Stimulated activated naive B cell treated with anti-CD40 and anti-IgM and Interleukin-4, amounts not matched to agents 10 μg/mL and 1 μg/mL and 100 μg/mL, for 72 hours (primary cell): ENCODE measurements around the gene LOXL1.

ENCODE experiments used
- ATAC-seq, 2 donors: fragments of 150-1000 bp; cut with Tn5 transposase; replicated peaks; 2 replicates each; pipeline ENCODE4 v1.10.0; 2021; ENCODE audit warnings: moderate library complexity in 1 of 2
- DNase-seq: peaks from one replicate; pipeline ENCODE4 v3.0.0; 2021
- H3K27ac Mint-ChIP-seq: one replicate; pipeline ENCODE4 v1.8.0; 2022; ENCODE audit warnings: mild to moderate bottlenecking, mixed read lengths
- H3K27me3 Mint-ChIP-seq, 2 donors: one replicate each; pipeline ENCODE4 v1.8.0; 2022; ENCODE audit warnings: mixed read lengths in 2 of 2
- H3K36me3 Mint-ChIP-seq, 2 donors: one replicate each; pipeline ENCODE4 v1.8.0; 2022; ENCODE audit warnings: mixed read lengths in 2 of 2, mild to moderate bottlenecking in 1 of 2
- H3K4me1 Mint-ChIP-seq, 2 donors: one replicate each; pipeline ENCODE4 v1.8.0; 2022; ENCODE audit warnings: mixed read lengths in 2 of 2, mild to moderate bottlenecking in 1 of 2
- H3K4me3 Mint-ChIP-seq, 2 donors: one replicate each; pipeline ENCODE4 v1.8.0; 2022; ENCODE audit warnings: mild to moderate bottlenecking in 2 of 2, mixed read lengths in 2 of 2, moderate library complexity in 1 of 2
- H3K9me3 Mint-ChIP-seq, 2 donors: one replicate each; pipeline ENCODE4 v1.8.0; 2022; ENCODE audit warnings: mixed read lengths in 2 of 2, mild to moderate bottlenecking in 1 of 2

Gene LOXL1, protein sequence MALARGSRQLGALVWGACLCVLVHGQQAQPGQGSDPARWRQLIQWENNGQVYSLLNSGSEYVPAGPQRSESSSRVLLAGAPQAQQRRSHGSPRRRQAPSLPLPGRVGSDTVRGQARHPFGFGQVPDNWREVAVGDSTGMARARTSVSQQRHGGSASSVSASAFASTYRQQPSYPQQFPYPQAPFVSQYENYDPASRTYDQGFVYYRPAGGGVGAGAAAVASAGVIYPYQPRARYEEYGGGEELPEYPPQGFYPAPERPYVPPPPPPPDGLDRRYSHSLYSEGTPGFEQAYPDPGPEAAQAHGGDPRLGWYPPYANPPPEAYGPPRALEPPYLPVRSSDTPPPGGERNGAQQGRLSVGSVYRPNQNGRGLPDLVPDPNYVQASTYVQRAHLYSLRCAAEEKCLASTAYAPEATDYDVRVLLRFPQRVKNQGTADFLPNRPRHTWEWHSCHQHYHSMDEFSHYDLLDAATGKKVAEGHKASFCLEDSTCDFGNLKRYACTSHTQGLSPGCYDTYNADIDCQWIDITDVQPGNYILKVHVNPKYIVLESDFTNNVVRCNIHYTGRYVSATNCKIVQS

DNA sequence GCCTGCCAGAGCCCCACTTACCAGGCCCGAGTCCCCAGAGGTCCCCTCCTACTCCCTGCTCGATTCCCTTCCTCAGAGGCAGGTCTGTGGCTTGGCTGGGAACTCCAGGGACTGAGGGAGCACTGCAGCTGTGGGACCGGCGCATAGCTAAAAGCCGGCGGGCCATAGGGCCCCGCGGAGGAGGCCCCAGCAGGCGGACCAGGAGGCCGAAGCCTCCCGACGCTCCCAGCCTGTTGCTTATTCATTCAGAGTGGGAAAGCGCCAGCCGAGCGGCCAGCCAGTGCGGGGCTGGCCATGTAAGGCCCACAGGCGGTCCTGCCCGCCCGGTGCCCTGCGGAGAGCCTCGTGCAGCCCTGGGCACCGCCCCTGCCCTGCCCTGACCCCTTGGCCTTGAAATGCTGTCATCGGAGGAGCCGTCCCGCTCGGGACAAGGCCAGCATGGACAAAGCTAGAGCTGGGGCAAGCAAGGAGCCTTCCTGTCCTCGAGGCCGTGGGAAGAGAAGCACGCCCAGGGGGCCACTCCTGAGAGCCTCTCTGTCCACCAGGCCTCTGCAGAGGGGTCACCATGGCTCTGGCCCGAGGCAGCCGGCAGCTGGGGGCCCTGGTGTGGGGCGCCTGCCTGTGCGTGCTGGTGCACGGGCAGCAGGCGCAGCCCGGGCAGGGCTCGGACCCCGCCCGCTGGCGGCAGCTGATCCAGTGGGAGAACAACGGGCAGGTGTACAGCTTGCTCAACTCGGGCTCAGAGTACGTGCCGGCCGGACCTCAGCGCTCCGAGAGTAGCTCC is at the start of gene LOXL1:
Gene LOXL1 (plus strand): TSS at position 244 of the 784 bp plus-strand sequence. CDS start 322 bp downstream, at position 566.
- no peak within 1 kb of the TSS for H3K27ac Mint-ChIP-seq
- peaks cover 51 to 70% of the 10 kb centered on the region in 2 donors for H3K27me3 Mint-ChIP-seq
- no peaks in the 10 kb centered on the region for H3K36me3 Mint-ChIP-seq
- peak within 1 kb of the TSS; percentile 55 to 81 for H3K4me3 Mint-ChIP-seq
- ATAC-seq (no peak), DNase-seq (no peak)
- H3K4me1 Mint-ChIP-seq, result peaks cover 15 to 29% of the 10 kb centered on the region in 2 donors
- no peaks in the 10 kb centered on the region for H3K9me3 Mint-ChIP-seq

DNA sequence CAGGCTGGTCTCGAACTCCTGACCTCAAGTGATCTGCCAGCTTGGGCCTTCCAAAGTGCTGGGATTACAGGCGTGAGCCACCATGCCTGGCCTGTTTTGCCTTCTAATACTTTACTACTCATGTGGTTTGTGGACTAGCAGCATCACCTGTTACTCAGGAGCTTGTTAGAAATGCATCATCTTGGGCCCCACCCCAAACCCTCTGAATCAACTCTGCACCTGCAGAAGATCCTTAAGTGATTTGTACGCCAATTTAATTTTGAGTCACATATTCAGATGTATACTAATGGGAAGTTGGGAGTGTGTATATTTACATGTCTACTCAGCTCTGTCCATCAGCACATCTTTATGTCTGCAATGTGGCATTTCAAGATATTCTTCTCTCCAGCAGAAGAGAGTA is 46.8 kb upstream of the LOXL1 start:
- Mint-ChIP-seq H3K27ac (no peak overlapping the region), H3K9me3 (no peaks in the 10 kb centered on the region), H3K4me1 (no peaks in the 10 kb centered on the region), H3K36me3 (no peaks in the 10 kb centered on the region), H3K27me3 (peaks cover 27 to 37% of the 10 kb centered on the region in 2 donors), H3K4me3 (no peak overlapping the region)
- DNase-seq (no peak), ATAC-seq (no peak)

- Mint-ChIP-seq H3K4me3 (no peak overlapping the region), H3K36me3 (no peaks in the 10 kb centered on the region), H3K27ac (no peak overlapping the region), H3K9me3 (no peaks in the 10 kb centered on the region), H3K4me1 (peaks cover 3 to 5% of the 10 kb centered on the region in 2 donors), H3K27me3 (peaks cover 17 to 28% of the 10 kb centered on the region in 2 donors)
- DNase-seq (no peak), ATAC-seq (no peak)
Observed at GRCh38 chr15:73881579-73882320, 44.5 kb upstream of the LOXL1 start.

DNA sequence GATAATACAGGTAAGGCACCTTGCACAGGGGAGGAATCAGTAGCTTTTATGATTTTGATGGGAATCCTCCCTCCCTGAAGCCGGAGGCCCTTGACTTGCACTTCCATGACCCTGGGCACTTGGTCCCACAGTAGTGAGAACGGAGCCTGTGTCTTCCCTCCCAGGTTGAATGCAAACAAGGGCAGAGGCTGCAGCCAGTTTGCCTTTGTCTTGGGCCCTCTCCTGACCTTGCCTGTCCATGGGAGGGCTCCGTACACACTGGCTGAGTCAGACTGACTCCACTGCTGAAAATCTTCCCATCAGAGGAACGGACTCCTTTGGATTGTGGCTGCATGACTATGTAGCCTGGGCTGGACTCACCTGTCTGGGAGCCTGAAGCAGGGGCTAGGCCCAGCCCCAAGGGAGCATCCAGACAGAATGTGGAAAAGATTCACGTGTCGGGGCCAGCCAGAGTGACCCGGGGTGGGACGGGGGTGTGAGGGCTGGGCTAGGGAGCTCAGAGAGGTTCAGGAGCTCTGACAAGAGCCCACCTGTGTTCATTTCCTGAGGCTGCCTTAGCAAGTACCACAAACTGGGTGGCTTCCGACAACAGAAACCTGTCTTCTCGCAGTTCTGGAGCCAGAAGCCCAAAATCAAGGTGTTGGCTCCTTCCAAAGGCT is 43.4 kb upstream of the LOXL1 start:
- Mint-ChIP-seq H3K27ac (no peak overlapping the region), H3K4me3 (no peak overlapping the region)

GRCh38 chr15:73884159-73884558 is 42.1 kb upstream of the LOXL1 start:
- DNase-seq (no peak), ATAC-seq (no peak)
- Mint-ChIP-seq H3K4me1 (peaks cover 7 to 10% of the 10 kb centered on the region in 2 donors), H3K9me3 (no peaks in the 10 kb centered on the region), H3K4me3 (no peak overlapping the region), H3K36me3 (no peaks in the 10 kb centered on the region), H3K27me3 (peaks cover 22 to 36% of the 10 kb centered on the region in 2 donors), H3K27ac (no peak overlapping the region)

More for the DNA sequence above, 43.4 kb upstream of the LOXL1 start:
- DNase-seq, result no peak
- Mint-ChIP-seq H3K9me3 (no peaks in the 10 kb centered on the region), H3K4me1 (peaks cover 7 to 10% of the 10 kb centered on the region in 2 donors), H3K27me3 (peaks cover 16 to 28% of the 10 kb centered on the region in 2 donors), H3K36me3 (no peaks in the 10 kb centered on the region)
- ATAC-seq, result no peak

DNA sequence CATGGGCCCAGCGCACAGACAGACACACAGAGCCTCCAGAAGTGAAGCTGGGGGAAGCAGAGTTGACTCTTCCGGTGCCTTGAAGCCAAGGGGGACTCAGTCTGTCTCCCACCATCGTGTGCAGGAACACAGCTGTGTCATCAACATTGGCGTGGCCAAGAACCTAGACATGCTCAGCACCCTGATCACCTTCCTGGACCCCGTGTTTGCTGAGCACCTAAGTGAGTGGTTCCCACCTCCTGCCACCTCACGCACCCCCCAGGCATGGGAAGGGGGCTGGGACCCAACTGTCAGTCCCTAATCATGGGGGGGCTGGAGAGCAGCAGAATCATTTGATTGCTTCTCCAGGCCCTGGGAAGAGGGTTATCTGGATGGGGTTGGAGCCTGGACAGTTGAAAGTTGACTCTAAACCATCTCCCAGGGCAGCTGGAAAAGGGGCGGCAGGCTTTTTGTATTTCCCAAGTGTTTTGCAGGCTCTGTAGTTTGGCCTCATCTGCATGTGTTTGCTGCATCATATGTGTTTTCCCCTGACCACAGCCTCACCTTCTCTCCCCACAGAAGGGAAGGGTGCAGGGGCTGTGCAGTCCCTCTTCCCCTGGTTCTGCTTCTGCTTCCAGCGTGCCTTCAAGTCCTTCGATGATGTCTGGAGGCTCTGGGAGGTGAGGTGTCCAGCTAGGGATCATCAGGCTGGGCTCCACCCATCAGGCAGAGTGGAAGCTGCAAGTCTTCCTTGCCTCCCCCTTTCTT is 40.1 kb upstream of the LOXL1 start:
- ATAC-seq (peak; percentile 58 to 75), DNase-seq (no peak)
- Mint-ChIP-seq H3K36me3 (no peaks in the 10 kb centered on the region), H3K27me3 (peaks cover 33 to 42% of the 10 kb centered on the region in 2 donors), H3K27ac (no peak overlapping the region), H3K9me3 (no peaks in the 10 kb centered on the region), H3K4me3 (no peak overlapping the region), H3K4me1 (peaks cover 7 to 10% of the 10 kb centered on the region in 2 donors)

DNA sequence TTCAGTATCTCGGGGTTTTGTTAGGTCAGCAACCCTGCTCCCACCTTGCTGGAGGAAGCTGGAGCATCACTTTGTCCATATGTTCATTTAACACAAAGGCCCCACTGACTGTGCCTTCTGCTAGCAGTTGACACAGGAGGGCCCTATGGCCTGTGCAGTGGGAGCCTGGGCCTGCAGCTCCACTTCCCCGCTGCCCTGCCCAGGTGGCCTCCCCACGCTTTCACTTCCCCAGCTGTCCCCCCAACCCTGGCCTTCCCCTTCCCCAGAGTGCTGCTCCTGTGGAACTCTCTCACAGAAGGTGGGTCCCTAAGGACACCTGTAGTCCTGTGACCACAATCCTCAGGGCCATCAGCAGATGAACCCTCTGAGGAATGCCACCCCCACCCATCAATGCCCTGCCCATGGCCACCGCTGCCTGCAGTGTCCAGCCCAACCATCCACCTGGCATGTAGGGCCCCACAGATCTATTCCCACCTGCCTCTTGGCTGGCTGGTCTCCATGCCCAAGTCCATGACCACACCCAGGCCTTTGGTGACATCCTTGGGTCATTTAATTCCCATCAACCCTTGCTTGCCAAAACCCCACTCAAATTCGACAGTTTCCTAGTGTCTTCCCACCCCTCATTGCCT is 39.4 kb upstream of the LOXL1 start:
- no peaks in the 10 kb centered on the region for H3K36me3 Mint-ChIP-seq
- H3K4me3 Mint-ChIP-seq, result no peak overlapping the region
- peaks cover 7 to 10% of the 10 kb centered on the region in 2 donors for H3K4me1 Mint-ChIP-seq
- peak; percentile 74 for ATAC-seq
- H3K27me3 Mint-ChIP-seq, result peaks cover 30 to 36% of the 10 kb centered on the region in 2 donors
- no peaks in the 10 kb centered on the region for H3K9me3 Mint-ChIP-seq
- no peak overlapping the region for H3K27ac Mint-ChIP-seq
- DNase-seq, result peak; percentile 6

DNA sequence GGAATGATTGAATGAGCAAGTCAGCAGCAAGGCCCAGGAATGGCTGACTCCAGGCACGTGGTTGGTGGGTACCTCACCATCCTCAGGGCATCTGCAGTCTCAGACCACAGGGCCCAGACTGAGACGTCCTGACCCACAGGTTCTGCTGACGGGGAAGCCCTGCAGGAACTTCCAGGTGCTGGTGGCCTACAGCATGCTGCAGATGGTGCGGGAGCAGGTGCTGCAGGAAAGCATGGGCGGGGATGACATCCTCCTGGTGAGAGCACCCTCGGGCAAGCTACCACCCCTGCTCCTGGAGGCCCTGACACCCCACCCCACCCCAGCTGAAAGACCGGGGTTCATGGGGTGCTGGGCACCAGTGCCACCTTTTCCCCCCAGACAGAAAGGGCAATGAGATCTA is 38.8 kb upstream of the LOXL1 start:
- Mint-ChIP-seq H3K4me3 (no peak overlapping the region), H3K4me1 (peaks cover 7 to 10% of the 10 kb centered on the region in 2 donors), H3K27me3 (peaks cover 24 to 30% of the 10 kb centered on the region in 2 donors), H3K36me3 (no peaks in the 10 kb centered on the region), H3K9me3 (peaks cover under 1% of the 10 kb centered on the region in 2 donors), H3K27ac (no peak overlapping the region)
- ATAC-seq (no peak), DNase-seq (no peak)

GRCh38 chr15:73888224-73889041 is 37.8 kb upstream of the LOXL1 start:
- DNase-seq (no peak), ATAC-seq (no peak)
- H3K4me1 Mint-ChIP-seq, result peaks cover 7 to 10% of the 10 kb centered on the region in 2 donors
- H3K36me3 Mint-ChIP-seq, result peaks cover 0 to 2% of the 10 kb centered on the region in 2 donors
- no peak overlapping the region for H3K4me3 Mint-ChIP-seq
- peaks cover 4 to 5% of the 10 kb centered on the region in 2 donors for H3K9me3 Mint-ChIP-seq
- H3K27me3 Mint-ChIP-seq, result peaks cover 22 to 37% of the 10 kb centered on the region in 2 donors
- no peak overlapping the region for H3K27ac Mint-ChIP-seq

GRCh38 chr15:73889053-73889761 is 37.1 kb upstream of the LOXL1 start:
- ATAC-seq, result no peak
- Mint-ChIP-seq H3K27me3 (peaks cover 18 to 30% of the 10 kb centered on the region in 2 donors), H3K4me3 (no peak overlapping the region), H3K36me3 (peaks cover 0 to 2% of the 10 kb centered on the region in 2 donors), H3K9me3 (peaks cover 4 to 5% of the 10 kb centered on the region in 2 donors), H3K27ac (no peak overlapping the region), H3K4me1 (peaks cover 7 to 10% of the 10 kb centered on the region in 2 donors)
- DNase-seq, result no peak

- Mint-ChIP-seq H3K9me3 (peaks cover 4 to 5% of the 10 kb centered on the region in 2 donors), H3K4me1 (peaks cover 7 to 10% of the 10 kb centered on the region in 2 donors), H3K27me3 (peaks cover 24 to 35% of the 10 kb centered on the region in 2 donors), H3K4me3 (no peak overlapping the region), H3K27ac (no peak overlapping the region), H3K36me3 (peaks cover 0 to 2% of the 10 kb centered on the region in 2 donors)
- no peak for DNase-seq
- no peak for ATAC-seq
Observed at GRCh38 chr15:73889762-73890124, 36.5 kb upstream of the LOXL1 start.
